Coronary artery (tissue), 2 donors: ENCODE measurements around the gene FOS.

ENCODE experiments used
- DNase-seq: peaks from one replicate; pipeline ENCODE4 v3.0.0-alpha.2; 2017; ENCODE audit warnings: low spot score
- H3K27ac ChIP-seq, 2 donors: fragments of 200-600 bp; sonication (generic); one replicate each; pipeline ENCODE4 v1.5.1; 2016 to 2019
- H3K4me3 ChIP-seq: fragments of 200-600 bp; sonication (generic); 2 replicates; pipeline ENCODE4 v1.5.1; 2016; ENCODE audit warnings: mild to moderate bottlenecking, moderate library complexity
- TF ChIP-seq, protein P1 (sequence below): fragments of 200-600 bp; sonication (generic); IDR thresholded peaks from one replicate; pipeline ENCODE4 v1.5.1; 2019; ENCODE audit warnings: antibody characterized with exemption

The FOS gene

GRCh38 chr14:75250800-75251199 lies 27.8 kb upstream of the FOS start:
- TF ChIP-seq, protein P1, sequence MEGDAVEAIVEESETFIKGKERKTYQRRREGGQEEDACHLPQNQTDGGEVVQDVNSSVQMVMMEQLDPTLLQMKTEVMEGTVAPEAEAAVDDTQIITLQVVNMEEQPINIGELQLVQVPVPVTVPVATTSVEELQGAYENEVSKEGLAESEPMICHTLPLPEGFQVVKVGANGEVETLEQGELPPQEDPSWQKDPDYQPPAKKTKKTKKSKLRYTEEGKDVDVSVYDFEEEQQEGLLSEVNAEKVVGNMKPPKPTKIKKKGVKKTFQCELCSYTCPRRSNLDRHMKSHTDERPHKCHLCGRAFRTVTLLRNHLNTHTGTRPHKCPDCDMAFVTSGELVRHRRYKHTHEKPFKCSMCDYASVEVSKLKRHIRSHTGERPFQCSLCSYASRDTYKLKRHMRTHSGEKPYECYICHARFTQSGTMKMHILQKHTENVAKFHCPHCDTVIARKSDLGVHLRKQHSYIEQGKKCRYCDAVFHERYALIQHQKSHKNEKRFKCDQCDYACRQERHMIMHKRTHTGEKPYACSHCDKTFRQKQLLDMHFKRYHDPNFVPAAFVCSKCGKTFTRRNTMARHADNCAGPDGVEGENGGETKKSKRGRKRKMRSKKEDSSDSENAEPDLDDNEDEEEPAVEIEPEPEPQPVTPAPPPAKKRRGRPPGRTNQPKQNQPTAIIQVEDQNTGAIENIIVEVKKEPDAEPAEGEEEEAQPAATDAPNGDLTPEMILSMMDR: no peak
- H3K4me3 ChIP-seq: no peak overlapping the region
- H3K27ac ChIP-seq: no peak overlapping the region
- DNase-seq: no peak

DNA sequence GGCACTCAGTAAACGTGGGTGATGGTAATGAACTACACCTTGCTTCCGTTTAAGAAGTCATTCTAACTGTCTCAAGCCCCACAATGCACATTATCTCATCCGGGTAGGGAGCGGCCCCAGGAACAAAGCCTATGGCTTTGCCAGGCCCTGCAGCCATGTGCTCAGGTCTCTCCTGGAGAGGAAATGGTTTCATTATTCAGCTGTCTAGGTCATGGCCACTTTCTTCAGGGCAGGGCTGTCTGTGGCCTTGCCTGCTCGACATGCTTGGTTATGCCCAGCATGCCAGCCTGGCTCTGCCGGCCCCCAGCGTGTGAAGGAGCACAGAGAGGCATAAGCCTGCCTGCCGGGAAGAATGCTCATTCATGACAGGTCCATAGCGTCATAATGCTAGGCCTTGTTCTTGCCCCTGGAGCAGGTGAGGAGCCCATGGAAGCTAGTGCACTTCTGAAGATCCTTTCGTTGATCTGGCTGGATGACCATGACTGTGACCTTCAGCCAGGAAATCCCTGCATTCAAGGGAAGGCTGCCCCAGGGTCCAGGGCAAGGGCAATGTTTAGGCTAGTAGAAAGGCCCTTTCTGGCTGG lies 26.3 kb upstream of the FOS start:
- DNase-seq: no peak
- Histone ChIP-seq H3K4me3 (no peak overlapping the region), H3K27ac (no peak overlapping the region)
- TF ChIP-seq, protein P1: no peak

- DNase-seq: no peak
- TF ChIP-seq, protein P1: no peak
- Histone ChIP-seq H3K4me3 (peak overlapping the region; percentile 25), H3K27ac (peak overlapping the region; percentile 10 to 18)
These were observed 24.2 kb upstream of the FOS start for GRCh38 chr14:75254381-75254822.

DNA sequence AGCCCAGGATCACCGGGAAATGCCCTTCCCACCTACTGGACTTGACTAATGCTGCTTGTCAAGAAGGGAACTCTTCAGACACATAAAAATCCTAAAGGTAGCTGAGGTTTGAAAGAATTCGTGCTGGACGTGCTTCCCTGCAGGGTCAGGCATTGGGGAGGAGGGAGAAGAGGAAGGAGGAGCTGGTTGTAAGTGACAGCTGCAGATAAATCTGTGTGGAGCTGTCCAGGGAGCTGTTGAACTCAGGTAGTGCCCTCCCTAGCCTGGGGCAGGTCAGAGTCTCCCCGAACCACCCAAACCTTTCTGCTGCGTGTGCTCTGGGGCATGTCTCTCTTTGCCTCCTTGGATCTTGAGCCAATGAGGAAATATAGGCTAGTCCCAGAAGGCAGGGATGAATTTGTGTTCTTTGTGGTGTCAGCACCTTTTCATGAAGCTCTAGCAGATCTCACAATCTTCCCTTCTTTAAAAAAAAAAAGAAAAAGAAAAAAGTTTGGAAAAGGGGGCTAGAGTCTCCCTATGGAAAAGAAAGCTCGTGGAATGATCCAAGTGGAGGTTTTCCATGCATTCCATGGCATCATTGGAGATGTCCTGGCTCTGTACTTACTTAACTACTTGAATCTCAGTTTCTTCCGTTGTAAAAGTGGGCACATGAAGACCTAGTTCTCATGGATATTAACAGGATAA lies 23.6 kb upstream of the FOS start:
- Histone ChIP-seq H3K27ac (peak overlapping the region; percentile 10 to 18), H3K4me3 (peak overlapping the region; percentile 25)
- no peak for DNase-seq
- TF ChIP-seq, protein P1: no peak

GRCh38 chr14:75258079-75258802 lies 20.4 kb upstream of the FOS start:
- DNase-seq: peak; percentile 87
- TF ChIP-seq, protein P1: no peak
- H3K4me3 ChIP-seq: peak overlapping the region; percentile 65

GRCh38 chr14:75258803-75259509 lies 19.7 kb upstream of the FOS start:
- H3K27ac ChIP-seq: peak overlapping the region; percentile 93 to 96
- TF ChIP-seq, protein P1: no peak
- peak; percentile 99 for DNase-seq
- peak overlapping the region; percentile 65 for H3K4me3 ChIP-seq

More at GRCh38 chr14:75258079-75258802, 20.4 kb upstream of the FOS start:
- H3K27ac ChIP-seq: peak overlapping the region; percentile 93 to 96
